Mesenchymal stem cell (in vitro differentiated cells and primary cell): ENCODE measurements around the gene UNC93B1.
A peak's percentile ranks its signal among the peaks of the same experiment; 100 is the strongest.

Source experiments
- DNase-seq: peaks from one replicate; pipeline ENCODE4 v3.0.0-alpha.2; 2013
- H2AFZ ChIP-seq: one replicate; pipeline ENCODE4 v1.6.1; 2013; ENCODE audit warnings: low read depth, mild to moderate bottlenecking, control low read depth, inconsistent platforms, low read length, moderate library complexity
- H2AK5ac ChIP-seq: 2 replicates; pipeline ENCODE4 v1.6.1; 2013; ENCODE audit warnings: low read length, moderate library complexity, mild to moderate bottlenecking, inconsistent platforms; ENCODE audit not compliant: severe bottlenecking
- H2BK120ac ChIP-seq: one replicate; pipeline ENCODE4 v1.6.1; 2013; ENCODE audit warnings: low read depth, mild to moderate bottlenecking, inconsistent platforms, low read length, moderate library complexity
- H2BK12ac ChIP-seq, 2 experiments: one replicate each; pipeline ENCODE4 v1.6.1; 2013; ENCODE audit warnings: inconsistent platforms in 2 of 2, low read length in 2 of 2, mild to moderate bottlenecking in 2 of 2, moderate library complexity in 2 of 2, control low read depth in 1 of 2
- H2BK15ac ChIP-seq: one replicate; pipeline ENCODE4 v1.6.1; 2013; ENCODE audit warnings: mild to moderate bottlenecking, low read depth, inconsistent platforms; ENCODE audit not compliant: poor library complexity, severe bottlenecking
- H2BK5ac ChIP-seq: 2 replicates; pipeline ENCODE4 v1.6.1; 2013; ENCODE audit warnings: low read depth, mild to moderate bottlenecking, low read length, control low read depth, inconsistent platforms; ENCODE audit not compliant: poor library complexity, severe bottlenecking
- H3K14ac ChIP-seq, 2 experiments: one replicate each; pipeline ENCODE4 v1.6.1; 2013; ENCODE audit warnings: inconsistent platforms in 2 of 2, low read length in 2 of 2, control low read depth in 1 of 2, mild to moderate bottlenecking in 1 of 2, moderate library complexity in 1 of 2
- H3K18ac ChIP-seq, 2 experiments: one replicate each; pipeline ENCODE4 v1.6.1; 2013; ENCODE audit warnings: inconsistent platforms in 2 of 2, low read length in 2 of 2, control low read depth in 1 of 2, low read depth in 1 of 2, mild to moderate bottlenecking in 1 of 2
- H3K23ac ChIP-seq, 2 experiments: one replicate each; pipeline ENCODE4 v1.6.1; 2013; ENCODE audit warnings: inconsistent platforms in 2 of 2, low read length in 2 of 2, mild to moderate bottlenecking in 2 of 2, moderate library complexity in 2 of 2, control low read depth in 1 of 2
- H3K27ac ChIP-seq: 2 replicates; pipeline ENCODE4 v1.5.1; 2013; ENCODE audit warnings: mild to moderate bottlenecking, moderate library complexity, low read length, control low read depth, inconsistent platforms; ENCODE audit not compliant: poor library complexity, severe bottlenecking
- H3K27me3 ChIP-seq, 2 experiments: 2 replicates each; pipeline versions ENCODE4 v1.6.1 to v1.7.0; 2013; ENCODE audit warnings: low read length in 2 of 2, mild to moderate bottlenecking in 2 of 2, moderate library complexity in 2 of 2, control low read depth in 1 of 2, inconsistent platforms in 1 of 2; ENCODE audit not compliant: control insufficient read depth in 1 of 2, insufficient read depth in 1 of 2
- H3K36me3 ChIP-seq, 2 experiments: 2 replicates each; pipeline versions ENCODE4 v1.6.1 to v1.7.0; 2013; ENCODE audit warnings: low read length in 2 of 2, control low read depth in 1 of 2, inconsistent platforms in 1 of 2, low read depth in 1 of 2, mild to moderate bottlenecking in 1 of 2; ENCODE audit not compliant: insufficient read depth in 2 of 2, control insufficient read depth in 1 of 2
- H3K4ac ChIP-seq, 2 experiments: one replicate each; pipeline ENCODE4 v1.6.1; 2013; ENCODE audit warnings: inconsistent platforms in 2 of 2, low read length in 2 of 2, mild to moderate bottlenecking in 2 of 2, moderate library complexity in 2 of 2, control low read depth in 1 of 2, low read depth in 1 of 2
- H3K4me1 ChIP-seq: 2 replicates; pipeline ENCODE4 v1.6.1; 2013; ENCODE audit warnings: low read depth, low read length, control low read depth; ENCODE audit not compliant: control insufficient read depth, insufficient read depth
- H3K4me2 ChIP-seq: 2 replicates; pipeline ENCODE4 v1.6.1; 2013; ENCODE audit warnings: low read length, mild to moderate bottlenecking, inconsistent platforms; ENCODE audit not compliant: poor library complexity, severe bottlenecking
- H3K4me3 ChIP-seq, 2 experiments: 2 replicates each; pipeline versions ENCODE4 v1.5.1 to v1.7.0; 2013; ENCODE audit warnings: low read length in 2 of 2, mild to moderate bottlenecking in 2 of 2, control low read depth in 1 of 2, low read depth in 1 of 2; ENCODE audit not compliant: insufficient read depth in 1 of 2
- H3K79me1 ChIP-seq: replicated peaks from 2 replicates; pipeline ENCODE4 v1.6.1; 2013; ENCODE audit warnings: mild to moderate bottlenecking, control low read depth, low read length, inconsistent platforms; ENCODE audit not compliant: poor library complexity, severe bottlenecking
- H3K9ac ChIP-seq: 2 replicates; pipeline ENCODE4 v1.7.0; 2013; ENCODE audit warnings: mild to moderate bottlenecking, low read length, moderate library complexity
- H3K9me3 ChIP-seq: 2 replicates; pipeline ENCODE4 v1.7.0; 2013; ENCODE audit warnings: mild to moderate bottlenecking, low read length; ENCODE audit not compliant: control insufficient read depth
- H4K8ac ChIP-seq: one replicate; pipeline ENCODE4 v1.6.1; 2013; ENCODE audit warnings: inconsistent platforms, mild to moderate bottlenecking, low read length, moderate library complexity
- H4K91ac ChIP-seq: one replicate; pipeline ENCODE4 v1.6.1; 2013; ENCODE audit warnings: mild to moderate bottlenecking, low read length, inconsistent platforms
- WGBS: methylation state at CpG from one replicate; pipeline ENCODE4 v1.1.7; 2013; ENCODE audit warnings: mixed read lengths; 5-methylcytosine and 5-hydroxymethylcytosine counted together

Gene UNC93B1

DNA sequence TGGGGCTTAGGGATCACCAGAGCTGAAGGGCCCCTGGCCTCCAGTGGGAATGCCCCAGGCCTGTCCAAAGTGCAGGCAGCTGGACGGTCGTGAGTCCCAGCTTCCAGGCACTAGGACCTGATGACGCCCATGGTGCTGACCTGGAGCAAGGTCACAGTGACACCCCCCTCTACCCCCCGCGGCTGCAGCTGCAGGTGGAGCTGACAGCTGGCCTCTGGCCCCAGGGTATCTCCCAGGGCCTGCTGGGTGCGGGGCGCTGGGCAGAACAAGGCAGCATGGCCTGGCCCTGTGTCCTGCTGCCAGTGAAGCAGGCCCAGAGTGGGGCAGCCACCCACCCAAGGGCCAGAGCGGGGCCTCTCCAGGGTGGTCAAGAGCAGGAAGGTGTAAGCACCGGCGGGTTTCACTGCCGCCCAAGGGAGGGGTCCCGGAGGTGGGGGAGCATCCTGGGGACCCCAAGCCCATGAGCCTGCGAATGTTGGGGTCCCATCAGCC is 34.4 kb upstream of the UNC93B1 start:
- Histone ChIP-seq H3K9me3 (no peaks in the 10 kb centered on the region), H3K79me1 (peaks cover 23% of the 10 kb centered on the region), H4K8ac (peak overlapping the region; percentile 99), H3K27me3 (no peaks in the 10 kb centered on the region), H2AFZ (no peak overlapping the region), H3K4me1 (peaks cover 52% of the 10 kb centered on the region), H2BK15ac (peak overlapping the region; percentile 50), H3K4ac (peak overlapping the region; percentile 55 to 92), H4K91ac (peak overlapping the region; percentile 98), H3K23ac (no peak overlapping the region), H2BK120ac (peak overlapping the region; percentile 94), H2AK5ac (peak overlapping the region; percentile 17), H3K4me2 (peak overlapping the region; percentile 86), H2BK5ac (peak overlapping the region; percentile 39), H3K27ac (peak overlapping the region; percentile 78), H3K4me3 (peak overlapping the region; percentile 36 to 91), H3K9ac (peak overlapping the region; percentile 95), H2BK12ac (peak overlapping the region; percentile 24 to 90), H3K14ac (peak overlapping the region in 1 of 2 experiments; percentile 91), H3K36me3 (peaks cover 26 to 51% of the 10 kb centered on the region in 2 experiments), H3K18ac (peak overlapping the region; percentile 95 to 96)
- WGBS: 41% methylated on average over 13 of the region's 13 CpGs
- DNase-seq: peak; percentile 34

DNA sequence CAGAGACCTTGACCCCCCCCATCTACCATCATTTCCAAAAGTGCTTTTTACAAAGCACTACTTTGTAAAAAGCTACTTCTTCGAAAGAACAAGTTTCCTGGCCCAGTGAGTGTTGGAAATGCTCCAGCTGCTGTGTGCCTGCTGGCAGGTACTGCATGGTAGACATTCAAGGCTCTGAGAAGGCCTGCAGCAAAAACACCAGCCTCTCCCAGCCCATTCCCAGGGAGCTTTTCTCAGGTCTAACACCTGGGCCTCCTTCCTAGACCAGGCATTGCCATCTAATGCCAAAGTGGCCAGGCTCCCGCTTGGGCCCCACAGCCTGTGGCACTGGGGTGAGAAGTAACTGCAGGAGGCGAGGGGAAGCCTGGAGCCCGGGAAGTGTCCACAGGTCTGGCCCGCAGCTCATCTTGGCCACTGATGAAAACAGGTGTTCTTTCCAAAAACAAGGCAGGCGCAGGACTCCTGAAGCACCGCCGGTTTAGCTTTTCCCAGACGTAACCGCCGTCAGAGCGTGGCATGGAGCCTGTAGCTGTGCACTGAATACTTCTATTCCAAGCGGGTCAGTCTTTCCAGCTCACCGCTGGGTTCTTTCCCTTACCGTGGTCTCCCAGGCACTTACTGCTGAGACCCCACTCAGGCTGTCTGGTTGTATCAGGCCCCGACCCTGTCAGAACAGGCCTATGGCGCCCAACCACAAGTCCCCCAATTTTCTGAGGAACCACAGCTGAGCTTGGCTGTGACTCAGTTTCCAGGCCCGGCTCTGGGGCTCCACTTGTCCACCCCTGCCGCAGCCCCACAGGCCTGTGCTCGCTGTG is 33.7 kb upstream of the UNC93B1 start:
- Histone ChIP-seq H4K91ac (no peak overlapping the region), H2BK15ac (no peak overlapping the region), H2BK5ac (no peak overlapping the region), H3K27me3 (no peaks in the 10 kb centered on the region), H3K4ac (peak overlapping the region in 1 of 2 experiments; percentile 92), H3K9ac (peak overlapping the region; percentile 95), H3K79me1 (peaks cover 24% of the 10 kb centered on the region), H2BK12ac (peak overlapping the region in 1 of 2 experiments; percentile 24), H3K23ac (no peak overlapping the region), H2AFZ (no peak overlapping the region), H2AK5ac (peak overlapping the region; percentile 16), H3K36me3 (peaks cover 31 to 51% of the 10 kb centered on the region in 2 experiments), H3K4me1 (peaks cover 50% of the 10 kb centered on the region), H3K4me3 (peak overlapping the region in 1 of 2 experiments; percentile 91), H3K18ac (peak overlapping the region; percentile 95 to 96), H2BK120ac (no peak overlapping the region), H3K4me2 (no peak overlapping the region), H3K9me3 (no peaks in the 10 kb centered on the region), H3K27ac (peak overlapping the region; percentile 4), H4K8ac (peak overlapping the region; percentile 99), H3K14ac (no peak overlapping the region)
- DNase-seq: no peak
- 83% methylated on average over 20 of the region's 20 CpGs for WGBS

DNA sequence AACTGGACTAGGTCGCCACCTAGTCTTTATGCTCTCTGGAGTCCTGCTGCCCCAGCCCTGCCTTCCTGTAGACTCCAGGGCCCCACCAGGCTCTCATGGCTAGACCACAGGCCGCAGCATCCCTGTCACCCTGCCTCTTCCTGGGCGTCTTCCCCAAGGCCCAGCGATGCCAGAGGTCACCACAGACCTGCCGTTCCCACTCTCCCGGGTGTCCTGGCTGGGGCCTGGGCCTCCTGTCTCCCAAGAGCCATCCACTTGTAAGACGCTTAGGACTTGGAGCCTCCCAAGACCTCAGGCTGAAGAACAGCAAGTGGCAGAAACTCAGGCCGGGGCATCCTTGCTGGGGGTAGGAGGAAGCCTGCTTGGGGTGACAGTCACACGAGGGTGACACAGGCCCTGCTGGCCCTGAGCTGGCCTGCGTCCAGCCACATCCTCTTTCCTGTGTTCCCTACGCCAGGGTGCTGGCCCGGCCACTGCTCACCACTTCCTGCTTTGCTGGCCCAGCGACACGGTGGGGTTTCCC is 32.9 kb upstream of the UNC93B1 start:
- H3K9me3 ChIP-seq: no peaks in the 10 kb centered on the region
- no peak overlapping the region for H2BK15ac ChIP-seq
- peaks cover 50% of the 10 kb centered on the region for H3K4me1 ChIP-seq
- H3K27me3 ChIP-seq: no peaks in the 10 kb centered on the region
- H2BK12ac ChIP-seq: peak overlapping the region in 1 of 2 experiments; percentile 25
- no peak overlapping the region for H3K4me3 ChIP-seq
- H3K18ac ChIP-seq: no peak overlapping the region
- no peak for DNase-seq
- no peak overlapping the region for H2AK5ac ChIP-seq
- H2BK5ac ChIP-seq: no peak overlapping the region
- H3K23ac ChIP-seq: no peak overlapping the region
- H4K91ac ChIP-seq: no peak overlapping the region
- no peak overlapping the region for H3K27ac ChIP-seq
- H3K9ac ChIP-seq: no peak overlapping the region
- no peak overlapping the region for H2BK120ac ChIP-seq
- H4K8ac ChIP-seq: peak overlapping the region; percentile 12
- H2AFZ ChIP-seq: no peak overlapping the region
- H3K4me2 ChIP-seq: no peak overlapping the region
- 86% methylated on average over 14 of the region's 14 CpGs for WGBS
- H3K79me1 ChIP-seq: peaks cover 29% of the 10 kb centered on the region
- no peak overlapping the region for H3K14ac ChIP-seq
- H3K36me3 ChIP-seq: peaks cover 36 to 54% of the 10 kb centered on the region in 2 experiments
- H3K4ac ChIP-seq: peak overlapping the region in 1 of 2 experiments; percentile 35

DNA sequence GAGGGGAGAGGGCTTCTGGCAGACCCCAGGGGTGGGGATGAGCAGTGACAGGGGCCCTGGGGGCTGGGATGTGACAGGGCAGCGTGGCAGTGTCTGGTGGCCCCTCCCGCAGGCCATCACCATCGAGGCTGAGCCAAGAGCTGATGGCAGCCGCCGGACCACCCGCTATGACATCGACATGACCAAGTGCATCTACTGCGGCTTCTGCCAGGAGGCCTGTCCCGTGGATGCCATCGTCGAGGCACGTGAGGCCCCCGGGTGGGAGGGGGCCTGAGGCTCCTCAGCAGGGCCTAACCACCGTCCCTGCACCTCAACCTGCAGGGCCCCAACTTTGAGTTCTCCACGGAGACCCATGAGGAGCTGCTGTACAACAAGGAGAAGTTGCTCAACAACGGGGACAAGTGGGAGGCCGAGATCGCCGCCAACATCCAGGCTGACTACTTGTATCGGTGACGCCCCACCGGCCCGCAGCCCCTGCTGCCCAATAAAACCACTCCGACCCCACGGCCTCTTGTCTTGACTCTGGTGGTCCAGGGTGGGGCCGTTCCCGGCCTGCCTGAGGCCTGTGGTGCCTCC is 32.3 kb upstream of the UNC93B1 start:
- Histone ChIP-seq H3K36me3 (peaks cover 33 to 48% of the 10 kb centered on the region in 2 experiments), H3K9ac (no peak overlapping the region)
- 93% methylated on average over 26 of the region's 27 CpGs for WGBS

More for the DNA sequence above, 32.3 kb upstream of the UNC93B1 start:
- Histone ChIP-seq H4K8ac (no peak overlapping the region), H2BK5ac (no peak overlapping the region), H2BK15ac (no peak overlapping the region), H2BK120ac (no peak overlapping the region), H3K4me1 (peaks cover 49% of the 10 kb centered on the region), H3K4me3 (no peak overlapping the region), H3K18ac (no peak overlapping the region), H2BK12ac (no peak overlapping the region), H4K91ac (no peak overlapping the region), H3K14ac (no peak overlapping the region), H3K27ac (no peak overlapping the region), H3K4ac (no peak overlapping the region), H3K79me1 (peaks cover 29% of the 10 kb centered on the region), H3K27me3 (no peaks in the 10 kb centered on the region), H3K9me3 (no peaks in the 10 kb centered on the region), H2AFZ (no peak overlapping the region), H3K23ac (no peak overlapping the region), H2AK5ac (no peak overlapping the region), H3K4me2 (no peak overlapping the region)
- DNase-seq: no peak
